Stimulated activated effector memory CD8-positive, alpha-beta T cell treated with anti-CD3 and anti-CD28 coated beads, Interleukin-12 subunit alpha, Interleukin-12 subunit beta, amount 100 ng/mL, for 72 hours (primary cell): ENCODE data around the gene IPO11.

Experiments
- ATAC-seq: fragments of 150-1000 bp; cut with Tn5 transposase; 2 replicates; pipeline ENCODE4 v1.10.0; 2021
- DNase-seq, 2 donors: peaks; one replicate each; pipeline ENCODE4 v3.0.0; 2021 to 2022; ENCODE audit warnings: low spot score in 2 of 2
- H3K27ac Mint-ChIP-seq: one replicate; pipeline ENCODE4 v1.8.0; 2022; ENCODE audit warnings: mild to moderate bottlenecking, mixed read lengths
- H3K36me3 Mint-ChIP-seq: one replicate; pipeline ENCODE4 v1.8.0; 2022; ENCODE audit warnings: mild to moderate bottlenecking, mixed read lengths
- H3K4me1 Mint-ChIP-seq: one replicate; pipeline ENCODE4 v1.8.0; 2022; ENCODE audit warnings: mixed read lengths
- H3K4me3 Mint-ChIP-seq: one replicate; pipeline ENCODE4 v1.8.0; 2022; ENCODE audit warnings: mild to moderate bottlenecking, mixed read lengths
- H3K9me3 Mint-ChIP-seq: one replicate; pipeline ENCODE4 v1.8.0; 2022; ENCODE audit warnings: mixed read lengths

The IPO11 gene

DNA sequence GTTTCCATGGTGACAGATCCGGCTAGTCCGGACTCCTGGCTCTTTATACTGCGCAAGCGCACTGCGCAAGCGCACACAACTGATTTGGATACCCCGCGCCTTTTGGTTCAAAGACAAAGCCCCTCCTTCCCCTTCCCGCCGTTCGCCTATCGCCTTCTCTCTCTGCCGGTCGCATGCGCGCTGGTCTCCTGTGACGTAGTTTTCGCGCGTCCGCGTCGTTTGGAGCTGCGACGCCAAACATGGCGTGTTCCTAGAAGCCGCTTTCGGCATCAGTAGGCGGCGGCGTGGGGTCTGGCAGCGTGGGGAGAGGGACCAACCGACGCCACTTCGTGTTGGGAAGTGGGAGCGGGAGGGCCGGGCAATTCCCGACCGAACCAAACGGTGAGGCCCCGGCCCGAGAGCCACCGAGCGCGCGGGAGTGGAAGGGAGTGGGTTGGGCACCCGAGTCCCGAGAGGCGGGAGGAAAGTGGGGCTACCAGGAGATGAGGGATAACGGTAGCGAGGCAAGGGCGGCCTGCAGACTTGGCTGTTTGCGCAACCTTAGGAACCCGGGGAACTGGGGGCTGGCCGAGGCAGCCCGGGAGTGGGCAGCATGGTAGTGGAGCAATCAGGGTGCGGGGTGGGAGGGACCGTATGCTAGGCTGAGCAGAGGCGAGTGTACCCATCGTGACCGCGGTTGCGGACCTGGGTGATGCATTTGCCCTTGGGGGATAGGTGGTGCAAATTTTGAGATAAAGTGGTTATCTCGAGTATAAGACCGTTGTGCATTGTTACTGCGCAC is at the start of gene IPO11:
IPO11 (plus strand) TSS at position 215 of the 781 bp plus-strand sequence. CDS start 24,517 bp downstream, outside the sequence.
- Mint-ChIP-seq H3K27ac (peak within 1 kb of the TSS; percentile 92), H3K4me1 (peaks cover 18% of the 10 kb centered on the region), H3K36me3 (peaks cover 31% of the 10 kb centered on the region), H3K4me3 (peak within 1 kb of the TSS; percentile 76), H3K9me3 (no peaks in the 10 kb centered on the region)
- DNase-seq (peak; percentile 97 to 100), ATAC-seq (peak; percentile 95)

DNA sequence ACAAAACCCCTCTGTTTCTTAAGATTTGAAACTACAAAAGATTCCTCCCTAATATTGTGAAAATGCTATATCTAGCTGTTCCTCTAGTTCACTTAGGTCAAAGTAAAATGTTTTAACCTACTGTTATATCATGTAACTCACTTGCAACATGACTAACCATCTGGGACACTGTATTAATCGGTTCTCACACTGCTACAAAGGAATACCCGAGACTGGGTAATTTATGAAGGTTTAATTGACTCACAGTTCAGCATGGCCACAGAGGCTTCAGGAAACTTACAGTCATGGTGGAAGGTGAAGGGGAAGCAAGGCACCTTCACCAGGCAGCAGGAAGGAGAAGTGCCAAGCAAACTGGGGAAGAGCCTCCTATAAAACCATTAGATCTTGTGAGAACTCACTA is 43.5 kb upstream of the IPO11 start:
- H3K4me3 Mint-ChIP-seq = no peak overlapping the region
- H3K27ac Mint-ChIP-seq = peak overlapping the region; percentile 67
- H3K4me1 Mint-ChIP-seq = peaks cover 12% of the 10 kb centered on the region
- no peak for DNase-seq
- ATAC-seq = peak; percentile 77
- no peaks in the 10 kb centered on the region for H3K9me3 Mint-ChIP-seq
- peaks cover 100% of the 10 kb centered on the region for H3K36me3 Mint-ChIP-seq

DNA sequence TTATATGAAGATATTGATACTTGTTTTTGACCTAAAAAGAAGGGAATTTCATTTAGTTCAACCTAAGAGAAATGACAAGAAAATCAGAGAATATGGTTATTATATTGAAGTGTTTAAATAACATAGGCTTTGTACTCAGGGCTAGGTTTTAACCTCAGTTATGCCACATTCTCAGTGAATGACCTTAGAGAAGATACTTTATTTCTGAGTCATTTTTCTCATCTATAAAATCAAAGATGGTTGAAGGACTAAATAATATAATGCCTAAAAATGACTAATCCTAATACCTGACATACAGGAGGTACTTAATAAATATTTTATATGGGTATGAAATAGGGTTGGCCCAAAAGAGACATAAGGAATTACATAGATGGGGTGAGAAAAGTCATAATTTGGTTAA is 41.2 kb upstream of the IPO11 start:
- peak overlapping the region; percentile 18 for H3K27ac Mint-ChIP-seq
- peaks cover 100% of the 10 kb centered on the region for H3K36me3 Mint-ChIP-seq
- ATAC-seq = no peak
- H3K9me3 Mint-ChIP-seq = no peaks in the 10 kb centered on the region
- no peak overlapping the region for H3K4me3 Mint-ChIP-seq
- DNase-seq = no peak
- peaks cover 12% of the 10 kb centered on the region for H3K4me1 Mint-ChIP-seq

DNA sequence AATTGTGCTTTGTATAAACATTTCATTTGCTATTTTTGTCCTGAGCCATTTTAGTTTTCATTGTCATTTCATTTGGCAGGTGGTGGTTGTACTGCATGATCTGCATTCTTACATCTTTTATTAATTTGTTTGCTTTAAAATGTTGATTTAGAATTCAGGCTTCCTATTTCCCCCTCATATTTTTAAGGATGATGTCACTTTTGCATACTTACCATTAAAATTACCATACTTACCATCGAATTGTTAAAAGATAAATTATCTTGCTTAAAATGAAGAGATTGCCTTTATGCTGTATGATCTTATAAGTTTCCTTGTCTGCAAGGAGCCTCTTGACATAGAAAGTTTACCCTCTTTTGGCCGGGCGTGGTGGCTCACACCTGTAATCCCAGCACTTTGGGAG is 40.0 kb upstream of the IPO11 start:
- H3K4me1 Mint-ChIP-seq = peaks cover 12% of the 10 kb centered on the region
- H3K27ac Mint-ChIP-seq = peak overlapping the region; percentile 18
- no peaks in the 10 kb centered on the region for H3K9me3 Mint-ChIP-seq
- ATAC-seq = no peak
- H3K4me3 Mint-ChIP-seq = no peak overlapping the region
- peaks cover 100% of the 10 kb centered on the region for H3K36me3 Mint-ChIP-seq
- no peak for DNase-seq

DNA sequence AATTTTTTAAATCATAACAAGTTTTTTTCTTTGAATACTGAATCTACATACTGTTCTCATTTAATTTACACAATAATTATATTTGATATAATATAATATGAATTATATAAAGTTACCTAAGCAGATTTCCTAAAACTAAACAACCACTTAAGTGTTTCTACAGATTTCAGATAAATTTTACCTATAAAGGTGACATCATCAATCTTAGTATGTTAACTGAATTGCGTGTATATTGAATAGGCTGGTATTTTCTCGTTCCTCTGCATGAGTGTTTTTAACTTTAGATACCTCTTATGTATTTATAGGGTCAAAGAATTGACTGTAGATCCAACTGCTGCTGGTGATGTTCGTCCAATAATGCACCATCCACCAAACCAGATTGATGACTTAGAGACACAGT is 39.2 kb upstream of the IPO11 start:
- peaks cover 12% of the 10 kb centered on the region for H3K4me1 Mint-ChIP-seq
- ATAC-seq (no peak), DNase-seq (no peak)
- no peak overlapping the region for H3K4me3 Mint-ChIP-seq
- no peaks in the 10 kb centered on the region for H3K9me3 Mint-ChIP-seq
- H3K27ac Mint-ChIP-seq = peak overlapping the region; percentile 54
- peaks cover 100% of the 10 kb centered on the region for H3K36me3 Mint-ChIP-seq

DNA sequence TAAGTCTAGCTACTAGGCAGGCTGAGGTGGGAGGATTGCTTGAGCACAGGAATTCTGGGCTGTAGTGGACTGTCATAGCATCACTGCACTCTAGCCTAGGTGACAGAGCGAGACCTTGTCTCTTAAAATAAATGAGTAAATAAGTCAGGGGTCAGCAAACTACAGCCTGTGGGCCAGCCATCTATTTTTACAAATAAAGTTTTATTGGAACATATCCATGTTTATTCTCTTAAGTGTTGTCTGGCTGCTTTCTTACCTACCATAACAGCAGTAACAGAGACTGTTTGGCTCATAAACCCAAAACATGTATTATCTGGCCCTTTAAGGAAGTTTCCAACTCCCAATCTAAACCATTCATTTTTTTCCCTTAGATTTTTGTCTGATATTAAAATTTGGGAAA is 38.5 kb upstream of the IPO11 start:
- Mint-ChIP-seq H3K4me3 (no peak overlapping the region), H3K9me3 (no peaks in the 10 kb centered on the region), H3K4me1 (peaks cover 9% of the 10 kb centered on the region), H3K36me3 (peaks cover 100% of the 10 kb centered on the region), H3K27ac (peak overlapping the region; percentile 54)
- DNase-seq (no peak), ATAC-seq (no peak)

DNA sequence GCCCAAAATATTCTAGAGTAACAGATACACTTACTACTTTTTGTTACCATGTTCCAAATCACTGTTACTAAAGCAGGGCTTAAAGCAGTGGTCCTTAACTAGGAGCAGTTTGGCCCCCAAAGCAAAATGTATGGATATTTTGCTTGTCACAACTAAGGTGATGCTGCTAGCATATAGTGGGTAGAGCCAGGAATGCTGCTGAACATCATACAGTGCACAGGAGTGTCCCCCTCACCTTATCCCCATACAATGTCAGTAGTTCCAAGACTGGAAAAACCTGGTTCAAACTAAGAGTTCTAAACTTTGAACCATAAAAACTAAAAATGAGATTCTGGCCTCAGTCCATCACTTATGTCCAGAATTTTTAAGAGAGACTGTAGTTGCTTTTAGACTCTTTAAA is 36.9 kb upstream of the IPO11 start:
- no peak for ATAC-seq
- Mint-ChIP-seq H3K4me1 (peaks cover 3% of the 10 kb centered on the region), H3K4me3 (no peak overlapping the region), H3K27ac (peak overlapping the region; percentile 32), H3K36me3 (peaks cover 100% of the 10 kb centered on the region), H3K9me3 (no peaks in the 10 kb centered on the region)
- no peak for DNase-seq

DNA sequence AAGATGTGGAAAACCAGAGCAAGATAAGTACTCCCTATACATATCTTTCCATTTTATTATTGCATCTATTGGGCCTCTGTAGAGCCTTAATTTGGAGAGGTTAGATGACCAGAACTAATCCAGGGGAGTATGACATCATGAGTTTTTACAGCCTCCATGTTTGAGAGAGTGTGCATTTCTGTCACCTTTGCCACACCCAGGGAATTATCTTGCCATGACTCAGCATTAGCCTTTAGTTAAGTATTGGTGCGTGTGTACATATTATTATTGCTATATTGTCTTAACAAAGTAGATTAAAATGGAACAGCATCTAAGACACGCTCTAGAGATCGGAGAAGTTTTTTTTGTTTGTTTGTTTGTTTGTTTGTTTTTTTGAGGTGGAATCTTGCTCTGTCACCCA is 36.5 kb upstream of the IPO11 start:
- Mint-ChIP-seq H3K4me3 (no peak overlapping the region), H3K27ac (peak overlapping the region; percentile 32), H3K4me1 (no peaks in the 10 kb centered on the region), H3K9me3 (no peaks in the 10 kb centered on the region), H3K36me3 (peaks cover 100% of the 10 kb centered on the region)
- ATAC-seq (no peak), DNase-seq (no peak)

DNA sequence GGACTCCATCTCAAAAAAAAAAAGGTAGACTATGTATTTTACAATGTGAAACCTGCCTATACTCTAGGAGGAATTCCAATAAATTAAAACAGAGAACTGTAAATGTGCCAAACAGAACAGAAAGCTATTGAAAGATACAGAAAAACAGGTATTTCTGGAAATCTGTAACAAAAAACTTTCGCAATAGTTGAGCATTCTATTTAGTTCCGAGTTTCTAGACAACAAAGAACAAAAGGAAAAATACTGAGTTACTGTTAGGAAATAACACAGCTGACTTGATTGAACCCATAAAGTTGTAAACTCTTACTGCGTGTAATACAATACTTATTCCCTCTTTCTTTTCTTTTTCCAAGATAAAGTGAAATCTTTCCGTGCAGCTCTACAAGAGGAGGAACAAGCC is 27.4 kb upstream of the IPO11 start:
- Mint-ChIP-seq H3K4me3 (no peak overlapping the region), H3K9me3 (no peaks in the 10 kb centered on the region), H3K27ac (peak overlapping the region; percentile 63), H3K4me1 (peaks cover 7% of the 10 kb centered on the region), H3K36me3 (peaks cover 100% of the 10 kb centered on the region)
- no peak for ATAC-seq
- no peak for DNase-seq

DNA sequence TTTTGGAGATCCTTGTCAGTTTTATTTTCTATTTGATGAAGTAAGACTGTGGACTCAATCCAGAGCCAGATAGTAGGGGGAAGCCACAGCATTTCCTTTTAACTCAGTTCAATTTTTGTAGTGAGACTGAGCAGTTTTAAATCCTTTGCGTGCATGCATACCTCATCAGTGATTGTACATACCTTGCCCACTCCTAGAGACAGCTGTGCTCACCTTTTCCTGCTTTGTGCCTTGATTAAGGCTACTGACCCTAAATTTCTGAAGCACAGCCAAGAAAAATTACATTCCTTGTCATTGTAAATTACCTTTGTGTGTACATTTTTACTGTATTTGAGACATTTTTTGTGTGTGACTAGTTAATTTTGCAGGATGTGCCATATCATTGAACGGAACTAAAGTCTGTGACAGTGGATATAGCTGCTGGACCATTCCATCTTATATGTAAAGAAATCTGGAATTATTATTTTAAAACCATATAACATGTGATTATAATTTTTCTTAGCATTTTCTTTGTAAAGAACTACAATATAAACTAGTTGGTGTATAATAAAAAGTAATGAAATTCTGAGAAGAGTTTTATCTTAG is 26.7 kb upstream of the IPO11 start:
- ATAC-seq = no peak
- Mint-ChIP-seq H3K4me3 (no peak overlapping the region), H3K36me3 (peaks cover 100% of the 10 kb centered on the region), H3K4me1 (peaks cover 7% of the 10 kb centered on the region), H3K9me3 (no peaks in the 10 kb centered on the region), H3K27ac (peak overlapping the region; percentile 63)
- DNase-seq = no peak

DNA sequence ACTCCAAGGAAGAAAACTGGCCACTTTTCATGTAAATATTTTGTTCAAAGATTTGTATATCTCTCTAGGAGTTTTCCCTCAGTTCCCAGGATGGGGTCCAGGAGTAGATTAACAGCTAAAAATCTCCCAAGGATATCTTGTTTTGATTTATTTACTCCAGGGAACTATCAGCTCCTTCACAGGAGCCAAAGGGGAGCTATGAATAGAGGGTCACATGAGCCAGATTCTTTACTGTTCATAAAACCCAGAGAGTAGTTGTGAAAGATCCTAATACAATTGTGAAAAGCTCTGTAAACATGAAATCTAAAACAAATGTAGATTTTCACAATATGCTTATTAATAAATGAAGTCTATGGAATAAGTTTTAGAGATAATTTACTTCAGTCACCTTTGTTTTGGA is 25.7 kb upstream of the IPO11 start:
- Mint-ChIP-seq H3K27ac (peak overlapping the region; percentile 63), H3K4me3 (no peak overlapping the region), H3K36me3 (peaks cover 100% of the 10 kb centered on the region), H3K4me1 (peaks cover 7% of the 10 kb centered on the region), H3K9me3 (no peaks in the 10 kb centered on the region)
- ATAC-seq (no peak), DNase-seq (no peak)

DNA sequence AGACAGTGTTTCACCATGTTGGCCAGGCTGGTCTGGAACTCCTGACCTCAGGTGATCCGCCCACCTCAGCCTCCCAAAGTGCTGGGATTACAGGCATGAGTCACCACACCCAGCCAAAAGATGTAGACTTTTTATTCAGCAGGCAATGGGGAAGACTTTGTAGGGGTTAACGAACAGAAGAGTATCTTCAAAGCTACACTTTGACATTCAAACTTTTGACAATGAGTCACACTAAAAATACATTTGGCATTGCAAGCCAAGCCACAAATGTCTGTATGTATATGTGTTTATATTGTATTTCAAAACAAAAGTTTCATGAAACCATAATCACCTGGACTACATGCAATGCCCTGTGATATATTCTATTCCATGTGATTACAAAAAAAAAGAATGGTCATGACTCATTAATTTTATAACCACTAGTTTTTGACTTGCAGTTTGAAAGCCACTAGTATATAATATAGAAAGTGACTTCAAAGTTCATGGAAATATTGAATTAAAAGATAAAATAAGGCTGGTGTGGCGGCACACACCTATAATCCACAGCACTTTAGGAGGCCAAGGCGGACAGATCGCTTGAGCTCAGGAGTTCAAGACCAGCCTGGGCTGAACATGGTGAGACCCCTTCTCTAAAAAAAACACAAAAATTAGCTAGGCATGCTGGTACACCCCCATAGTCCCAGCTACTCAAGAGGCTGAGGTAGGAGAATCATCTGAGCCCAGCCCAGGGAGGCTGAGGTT is 17.2 kb upstream of the IPO11 start:
- DNase-seq (peak in 1 of 2 donors; percentile 49), ATAC-seq (peak; percentile 70)
- peaks cover 21% of the 10 kb centered on the region for H3K4me1 Mint-ChIP-seq
- no peaks in the 10 kb centered on the region for H3K9me3 Mint-ChIP-seq
- H3K4me3 Mint-ChIP-seq = no peak overlapping the region
- peak overlapping the region; percentile 74 for H3K27ac Mint-ChIP-seq
- peaks cover 100% of the 10 kb centered on the region for H3K36me3 Mint-ChIP-seq

DNA sequence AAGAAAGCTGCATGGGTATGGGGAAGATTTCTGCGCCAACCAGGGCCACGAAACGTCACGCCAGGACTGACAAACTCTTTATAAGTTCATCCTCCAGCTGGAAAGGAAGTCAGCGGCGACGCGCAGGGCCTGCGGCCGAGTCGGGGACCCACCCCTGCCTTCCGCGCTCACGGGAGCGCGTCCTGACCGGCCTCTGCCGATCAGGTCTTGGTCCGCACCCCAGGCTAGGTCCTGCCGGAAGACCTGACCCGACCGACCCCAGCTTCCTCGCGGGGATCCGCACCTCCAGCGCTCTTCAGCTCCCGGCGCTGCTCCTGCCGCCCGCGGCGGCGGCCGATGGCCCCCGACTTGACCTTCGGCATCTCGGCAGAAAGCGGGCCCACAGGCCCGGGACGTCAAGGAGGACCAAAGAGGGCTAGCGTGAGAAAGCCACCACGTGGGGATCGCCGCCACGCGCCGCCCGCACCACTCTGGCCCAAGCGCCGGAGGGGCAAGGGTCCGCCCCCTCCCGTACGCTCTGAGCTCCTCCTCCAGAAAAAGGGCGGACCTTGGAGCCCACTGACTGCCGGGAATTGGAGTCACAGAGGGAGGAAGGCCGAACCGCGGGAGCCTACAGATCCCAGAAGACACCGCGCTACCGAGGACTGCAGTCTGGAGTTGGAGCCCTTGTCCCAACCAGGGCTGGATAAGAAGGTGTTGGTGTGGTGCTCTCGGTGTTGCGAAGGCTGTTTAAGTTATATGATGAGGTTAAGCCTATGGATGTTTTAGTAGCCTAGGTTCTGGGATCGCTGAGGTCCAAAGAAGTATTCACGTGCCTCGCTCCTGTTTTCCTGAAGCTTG is 8.9 kb upstream of the IPO11 start, which contains the start of gene DIMT1:
DIMT1 (minus strand) TSS at position 495 of the 840 bp plus-strand sequence; CDS start at position 362, 133 bp downstream.
- H3K27ac Mint-ChIP-seq = peak within 1 kb of the TSS; percentile 90
- ATAC-seq = peak; percentile 97
- peaks cover 62% of the 10 kb centered on the region for H3K36me3 Mint-ChIP-seq
- peak; percentile 79 to 94 for DNase-seq
- peak within 1 kb of the TSS; percentile 95 for H3K4me3 Mint-ChIP-seq
- H3K9me3 Mint-ChIP-seq = no peaks in the 10 kb centered on the region
- H3K4me1 Mint-ChIP-seq = peaks cover 25% of the 10 kb centered on the region

DNA sequence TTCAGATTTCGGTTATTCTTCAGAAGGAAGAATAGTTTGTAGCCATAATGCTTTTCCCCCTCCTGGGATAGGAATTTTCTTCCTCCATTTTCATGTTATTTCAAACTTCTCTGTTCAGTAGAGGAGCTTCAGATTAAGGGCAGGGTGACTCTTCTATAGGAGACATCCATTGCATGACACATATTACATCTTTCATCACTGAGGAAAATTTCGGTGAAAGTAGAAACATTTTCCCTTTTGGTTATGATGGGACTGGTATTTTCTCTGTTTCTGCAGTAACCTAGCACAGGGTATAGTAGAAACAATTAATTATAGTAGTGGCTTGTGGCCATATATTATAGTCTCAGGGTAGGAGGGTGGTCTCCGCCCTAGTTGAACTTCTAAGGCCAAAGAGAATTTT is 1.1 kb downstream of the IPO11 start:
- no peaks in the 10 kb centered on the region for H3K9me3 Mint-ChIP-seq
- H3K4me3 Mint-ChIP-seq = peak overlapping the region; percentile 76
- H3K27ac Mint-ChIP-seq = peak overlapping the region; percentile 92
- DNase-seq (no peak), ATAC-seq (no peak)
- H3K36me3 Mint-ChIP-seq = peaks cover 31% of the 10 kb centered on the region
- H3K4me1 Mint-ChIP-seq = peaks cover 25% of the 10 kb centered on the region
